SH-SY5Y (cell line): Measurements from ENCODE around the gene IL1R1.

Experiments used
- GATA2 ChIP-seq: IDR thresholded peaks from 2 replicates; pipeline ENCODE4 v1.6.1; 2011; ENCODE audit warnings: mild to moderate bottlenecking, low read depth, low read length
- GATA3 ChIP-seq: IDR thresholded peaks from 2 replicates; pipeline ENCODE4 v1.6.1; 2011; ENCODE audit warnings: low read depth, mild to moderate bottlenecking, low read length, moderate library complexity

IL1R1 gene, protein sequence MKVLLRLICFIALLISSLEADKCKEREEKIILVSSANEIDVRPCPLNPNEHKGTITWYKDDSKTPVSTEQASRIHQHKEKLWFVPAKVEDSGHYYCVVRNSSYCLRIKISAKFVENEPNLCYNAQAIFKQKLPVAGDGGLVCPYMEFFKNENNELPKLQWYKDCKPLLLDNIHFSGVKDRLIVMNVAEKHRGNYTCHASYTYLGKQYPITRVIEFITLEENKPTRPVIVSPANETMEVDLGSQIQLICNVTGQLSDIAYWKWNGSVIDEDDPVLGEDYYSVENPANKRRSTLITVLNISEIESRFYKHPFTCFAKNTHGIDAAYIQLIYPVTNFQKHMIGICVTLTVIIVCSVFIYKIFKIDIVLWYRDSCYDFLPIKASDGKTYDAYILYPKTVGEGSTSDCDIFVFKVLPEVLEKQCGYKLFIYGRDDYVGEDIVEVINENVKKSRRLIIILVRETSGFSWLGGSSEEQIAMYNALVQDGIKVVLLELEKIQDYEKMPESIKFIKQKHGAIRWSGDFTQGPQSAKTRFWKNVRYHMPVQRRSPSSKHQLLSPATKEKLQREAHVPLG

GRCh38 chr2:102141970-102142828 is at the start of gene IL1R1:
Gene IL1R1 (plus strand): TSS chr2:102142746. CDS start chr2:102157725, 14,979 bp downstream.
- no peak for TF ChIP-seq GATA3
- no peak for TF ChIP-seq GATA2

- TF ChIP-seq GATA2 (no peak), GATA3 (no peak)
These were observed 48.9 kb upstream of the IL1R1 start for GRCh38 chr2:102093662-102094061.

- TF ChIP-seq GATA2 = no peak
- TF ChIP-seq GATA3 = no peak
These were observed 47.6 kb upstream of the IL1R1 start for GRCh38 chr2:102094917-102095316.

DNA sequence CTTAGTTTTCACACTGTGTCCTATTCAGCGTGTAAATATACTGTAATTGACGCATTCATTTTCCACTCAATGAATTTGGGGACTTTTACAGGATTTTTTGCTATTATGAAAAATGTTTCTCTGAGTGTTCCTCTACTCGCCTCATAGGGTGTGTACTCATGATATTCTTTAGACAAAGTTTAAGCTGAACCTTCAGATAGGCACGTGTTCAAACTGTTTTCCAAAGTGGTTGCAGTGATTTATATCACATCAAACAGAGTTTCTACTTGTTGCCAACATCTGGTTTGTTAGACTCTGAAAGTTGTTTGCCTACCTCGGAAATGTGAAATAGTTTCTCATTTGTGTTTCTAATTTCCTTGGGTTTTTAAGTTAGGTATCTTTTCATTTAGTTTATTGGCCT is 46.4 kb upstream of the IL1R1 start:
- TF ChIP-seq GATA2 (no peak), GATA3 (no peak)

DNA sequence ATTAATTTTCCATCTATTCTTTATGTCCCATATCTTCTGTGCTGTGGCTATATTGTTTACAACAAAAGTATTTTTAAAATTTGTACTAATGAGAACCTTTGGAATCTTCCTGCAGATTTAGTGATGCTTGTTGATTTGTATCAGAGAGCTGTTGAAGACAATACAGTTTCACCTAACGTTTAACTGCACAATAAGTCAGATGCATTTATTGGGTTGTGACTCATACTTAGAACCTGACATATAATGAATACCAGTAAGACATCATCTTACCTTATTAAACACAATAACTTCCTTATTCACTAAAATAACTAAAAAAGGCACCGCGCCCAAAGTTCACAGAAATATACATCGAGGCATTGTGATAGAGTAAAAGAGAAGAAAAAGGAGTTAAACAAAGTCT is 43.8 kb upstream of the IL1R1 start:
- TF ChIP-seq GATA2 = no peak
- TF ChIP-seq GATA3 = no peak

DNA sequence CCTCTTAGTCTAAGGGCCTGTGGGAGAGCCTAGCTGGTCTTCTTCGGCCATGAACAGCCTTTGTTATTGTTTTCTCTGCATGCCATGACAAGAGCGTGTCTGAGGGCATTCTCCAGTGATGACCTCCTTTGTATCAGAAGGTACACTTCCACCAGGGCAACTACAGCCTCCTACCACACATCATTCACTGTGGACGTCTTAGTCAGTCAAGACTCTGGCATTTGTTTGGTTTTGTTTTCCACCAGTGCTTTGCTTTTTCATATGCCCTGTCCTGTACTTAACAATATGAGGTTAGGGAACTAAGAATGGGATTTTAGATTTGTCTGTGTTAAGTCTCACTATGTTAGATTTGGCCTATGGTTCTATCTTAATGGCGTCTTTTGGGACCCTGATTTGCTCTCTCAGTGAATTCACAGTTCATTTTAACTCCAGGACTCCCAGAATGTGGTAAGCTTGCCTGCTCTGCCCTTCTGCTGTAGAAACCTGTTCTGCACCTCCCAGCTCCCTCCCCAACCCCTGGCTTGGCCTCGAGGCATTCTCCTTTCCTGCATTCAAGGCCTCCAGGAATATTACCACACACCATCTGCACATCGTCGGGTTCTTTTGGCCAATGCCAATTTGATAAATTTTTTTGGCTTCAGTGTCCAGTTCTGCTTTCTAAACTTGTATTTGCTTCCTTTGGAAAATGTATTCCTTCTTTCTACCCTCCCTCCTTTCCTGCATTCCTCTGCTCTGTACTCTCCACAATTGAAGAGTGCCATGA is 42.8 kb upstream of the IL1R1 start:
- TF ChIP-seq GATA3 = no peak
- TF ChIP-seq GATA2 = no peak

GRCh38 chr2:102100371-102101096 is 42.0 kb upstream of the IL1R1 start:
- TF ChIP-seq GATA2 = no peak
- no peak for TF ChIP-seq GATA3

DNA sequence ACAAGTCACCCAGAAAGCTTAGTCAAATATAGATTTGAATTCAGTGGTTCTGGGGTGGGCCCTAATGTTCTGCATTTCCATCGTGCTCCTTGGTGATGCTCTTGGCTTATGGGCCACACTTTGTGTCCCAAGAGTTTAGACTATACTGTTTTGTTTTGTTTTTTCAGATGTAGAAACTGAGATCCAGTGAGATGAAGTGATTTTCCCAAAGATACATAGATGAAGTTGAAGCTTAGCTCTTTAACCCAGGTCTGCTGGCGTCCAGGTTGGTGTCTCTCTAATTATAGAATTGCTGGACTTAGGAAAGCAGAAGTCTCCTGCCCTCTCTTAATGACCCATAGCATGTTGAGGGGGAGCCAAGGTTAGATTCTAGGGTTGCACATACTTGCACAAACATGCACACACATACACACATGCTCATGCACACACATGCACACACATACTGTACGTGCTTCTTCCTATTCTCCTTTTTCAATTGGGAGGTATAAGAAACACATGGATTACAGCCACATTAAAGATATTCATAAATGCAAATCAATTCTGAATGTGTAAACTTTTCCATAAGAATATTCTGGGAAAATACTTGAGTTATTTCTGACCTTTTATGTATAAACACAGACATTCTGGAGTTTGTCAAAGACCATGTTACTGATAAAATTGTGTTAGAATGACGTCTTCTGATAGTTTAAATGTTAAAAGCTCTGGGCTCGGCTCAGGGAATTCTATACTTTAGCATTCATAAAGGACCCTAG is 41.3 kb upstream of the IL1R1 start:
- TF ChIP-seq GATA2 (no peak), GATA3 (no peak)

- TF ChIP-seq GATA2 (no peak), GATA3 (no peak)
These were observed 40.5 kb upstream of the IL1R1 start for GRCh38 chr2:102101849-102102635.

DNA sequence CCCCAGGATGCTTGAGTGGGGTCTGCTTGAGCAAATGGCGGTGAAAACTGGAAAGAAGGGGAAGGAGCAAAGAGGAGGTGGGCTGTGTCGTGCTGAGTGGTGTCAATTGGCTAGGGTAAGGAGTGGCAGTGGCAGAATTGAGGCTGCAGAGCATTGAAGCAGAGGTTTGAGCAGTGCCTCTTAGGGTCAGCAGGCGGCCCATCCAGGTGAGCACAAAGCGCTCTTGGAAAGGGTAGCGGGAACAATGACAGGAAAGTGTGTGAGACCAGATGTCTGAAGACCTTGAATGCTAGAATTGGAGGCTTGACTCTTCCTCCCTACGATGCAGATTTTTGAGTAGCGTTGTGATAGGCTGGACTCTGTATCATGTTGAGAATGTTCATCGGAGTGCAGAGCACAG is 39.3 kb upstream of the IL1R1 start:
- TF ChIP-seq GATA2 (no peak), GATA3 (no peak)

GRCh38 chr2:102103992-102104871 is 38.3 kb upstream of the IL1R1 start:
- TF ChIP-seq GATA2 (no peak), GATA3 (no peak)

- TF ChIP-seq GATA2 (no peak), GATA3 (no peak)
These were observed 36.4 kb upstream of the IL1R1 start for GRCh38 chr2:102106133-102106556.
